Measurements from ENCODE around the gene ERP27.

DNA sequence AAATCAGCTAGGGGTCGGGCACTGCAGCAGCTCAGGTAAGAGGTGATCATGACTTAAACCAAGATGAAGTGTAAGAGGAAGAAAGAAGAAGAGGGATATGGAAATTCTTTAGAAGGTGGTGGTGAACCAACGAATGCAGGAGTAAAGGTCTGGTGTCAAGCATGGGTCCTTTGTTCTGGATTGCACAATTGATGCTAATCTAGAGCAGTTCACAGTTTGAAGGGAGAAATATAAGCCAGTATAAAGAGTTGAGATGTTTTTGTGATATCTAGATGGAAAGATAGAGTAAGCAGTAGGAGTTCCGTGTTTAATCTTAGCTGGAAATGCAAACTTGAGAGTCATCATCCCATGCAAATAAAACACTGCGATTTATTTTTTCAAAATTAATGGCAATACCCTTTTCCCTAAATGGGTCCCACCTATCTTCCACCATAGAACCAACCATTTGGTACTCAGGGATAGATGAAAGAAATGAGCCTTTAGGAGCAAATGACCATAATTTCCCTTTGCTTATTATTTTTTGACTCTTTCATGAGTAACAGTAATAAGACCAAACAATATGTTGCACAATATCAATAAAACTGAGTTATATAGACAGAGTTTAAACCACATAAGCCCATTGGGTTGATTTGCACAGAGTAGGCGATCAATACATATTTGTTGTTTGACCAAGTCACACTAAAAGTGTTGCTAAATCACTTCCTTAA, 37.7 kb downstream of the ERP27 start:
- TF ChIP-seq CTCF (IDR thresholded peaks at IDR 0.05; ENCODE audit: extremely low read depth in 1 of 2, insufficient read depth in 1 of 2, low read depth in 1 of 2, low read length in 2 of 2) (no peak), POLR2A (IDR thresholded peaks at IDR 0.05; ENCODE audit: low read depth, low read length) (no peak), EZH2 (IDR thresholded peaks at IDR 0.05; ENCODE audit: borderline replicate concordance, low read depth, low read length, severe bottlenecking) (no peak), POLR2AphosphoS5 (IDR thresholded peaks at IDR 0.05; ENCODE audit: insufficient read depth, low read depth, low read length) (no peak), GATA2 (IDR thresholded peaks at IDR 0.05; ENCODE audit: insufficient read depth, insufficient read length, low read depth, low read length) (no peak)
- TF ChIP-seq, protein P1, sequence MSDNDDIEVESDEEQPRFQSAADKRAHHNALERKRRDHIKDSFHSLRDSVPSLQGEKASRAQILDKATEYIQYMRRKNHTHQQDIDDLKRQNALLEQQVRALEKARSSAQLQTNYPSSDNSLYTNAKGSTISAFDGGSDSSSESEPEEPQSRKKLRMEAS (IDR thresholded peaks at IDR 0.05; ENCODE audit: insufficient read depth, insufficient read length) = no peak
